Breast epithelium (tissue), 4 donors: ENCODE measurements around the gene PLCG2. TPM values are rescaled to one million over a fixed set of nuclear protein-coding genes. Genes with fewer than 3 reads are reported as not detected.

ENCODE experiments used
- DNase-seq, 2 donors: peaks; one replicate each; pipeline ENCODE4 v3.0.0-alpha.2; 2019; ENCODE audit warnings: low spot score in 2 of 2
- H3K27ac ChIP-seq, 2 donors: fragments of 200-600 bp; sonication (generic) in 1 of 2; one replicate each; pipeline ENCODE4 v1.5.1; 2016 to 2019; ENCODE audit warnings: mild to moderate bottlenecking in 1 of 2
- H3K27me3 ChIP-seq, 2 donors: fragments of 200-600 bp; sonication (generic) in 1 of 2; one replicate each; pipeline versions ENCODE4 v1.5.1 to v1.6.0; 2017 to 2019; ENCODE audit warnings: control low read depth in 1 of 2, mild to moderate bottlenecking in 1 of 2
- H3K36me3 ChIP-seq: fragments of 200-600 bp; one replicate; pipeline ENCODE4 v1.5.1; 2019
- H3K4me1 ChIP-seq, 2 donors: fragments of 200-600 bp; sonication (generic); one replicate each; pipeline ENCODE4 v1.5.1; 2016 to 2019; ENCODE audit warnings: control low read depth in 1 of 2
- H3K4me3 ChIP-seq, 3 donors: fragments of 200-600 bp; sonication (generic); 1 replicate in 2 of 3; 2 replicates in 1 of 3; pipeline ENCODE4 v1.5.1; 2016 to 2019; ENCODE audit warnings: mild to moderate bottlenecking in 3 of 3, moderate library complexity in 2 of 3
- H3K9me3 ChIP-seq, 2 donors: fragments of 200-600 bp; sonication (generic) in 1 of 2; one replicate each; pipeline ENCODE4 v1.5.1; 2016 to 2019; ENCODE audit warnings: control low read depth in 1 of 2
- CTCF ChIP-seq, 3 donors: fragments of 450-650 bp; IDR thresholded peaks; one replicate each; pipeline ENCODE4 v1.5.1; 2016 to 2017; ENCODE audit warnings: antibody characterized with exemption in 3 of 3, mild to moderate bottlenecking in 3 of 3, moderate library complexity in 3 of 3
- POLR2A ChIP-seq: fragments of 450-650 bp; IDR thresholded peaks from one replicate; pipeline ENCODE4 v1.6.1; 2016; ENCODE audit warnings: antibody characterized with exemption, mild to moderate bottlenecking, moderate library complexity
- POLR2AphosphoS5 ChIP-seq, 3 donors: sonication (generic); formaldehyde crosslinking; IDR thresholded peaks; one replicate each; pipeline ENCODE4 v1.6.1; 2017; ENCODE audit warnings: antibody characterized with exemption in 3 of 3
- intact Hi-C: fragments of 100-400 bp; cut with DNase I; formaldehyde crosslinking; loops from one replicate; pipeline ENCODE4 v1.15.1; 2023; ENCODE audit warnings: low total_unique reads
- total RNA-seq, 3 donors: library from RNA; depleted of rRNA; stranded (reverse); fragments of >200 nt; gene quantifications; one replicate each; pipeline ENCODE4 v1.1.0, GENCODE V29; 2016

PLCG2 gene
- total RNA-seq, 3 donors from 2014 or later: 14.6 to 24.6 (median 24.3) TPM

GRCh38 chr16:81920498-81920897, 141.4 kb downstream of the PLCG2 start:
- Histone ChIP-seq H3K4me3 (no peak overlapping the region), H3K9me3 (no peaks in the 10 kb centered on the region), H3K27me3 (no peaks in the 10 kb centered on the region), H3K27ac (peak overlapping the region; percentile 48 to 76), H3K4me1 (no peaks in the 10 kb centered on the region), H3K36me3 (no peaks in the 10 kb centered on the region)
- no peak for DNase-seq
- intact Hi-C loops: no loop called here
- TF ChIP-seq POLR2AphosphoS5 (IDR thresholded peaks at IDR 0.05): no peak
- TF ChIP-seq CTCF (IDR thresholded peaks at IDR 0.05): no peak
- TF ChIP-seq POLR2A: no peak

DNA sequence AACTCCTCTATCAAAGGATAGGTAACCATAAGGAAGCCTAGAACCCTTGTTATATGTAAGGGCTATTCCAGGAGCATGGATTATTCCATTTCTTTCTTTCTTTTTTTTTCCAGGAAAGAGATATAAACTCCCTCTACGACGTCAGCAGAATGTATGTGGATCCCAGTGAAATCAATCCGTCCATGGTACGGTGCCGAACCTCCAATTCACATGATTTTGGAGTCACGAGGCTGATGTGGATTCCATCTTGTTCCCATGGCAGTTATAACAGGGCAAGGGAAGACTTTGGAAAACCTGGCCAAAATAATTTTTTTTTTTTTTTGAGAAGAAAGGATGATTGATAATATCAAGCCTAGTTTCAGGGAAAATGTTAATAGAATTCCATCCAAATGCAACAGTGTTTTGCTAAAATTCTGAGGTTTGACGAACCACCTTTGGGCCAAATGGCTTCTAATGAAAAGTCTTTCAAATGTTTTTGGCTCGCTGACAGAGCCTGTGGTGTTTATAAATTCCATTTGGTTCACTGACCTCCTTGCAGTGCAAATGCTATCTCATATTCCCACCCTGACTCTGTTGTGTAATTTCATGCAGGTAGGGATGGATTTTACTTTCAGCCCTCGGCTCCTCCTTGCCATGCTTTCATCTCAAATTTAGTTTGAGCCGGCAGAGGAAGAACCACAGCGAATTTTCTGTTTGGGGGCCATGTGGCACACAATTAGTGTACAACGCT, 142.2 kb downstream of the PLCG2 start:
- H3K4me3 ChIP-seq: no peak overlapping the region
- no peak for TF ChIP-seq POLR2A
- no peak for TF ChIP-seq POLR2AphosphoS5 (IDR thresholded peaks at IDR 0.05)
- TF ChIP-seq CTCF (IDR thresholded peaks at IDR 0.05): no peak
- H3K36me3 ChIP-seq: no peaks in the 10 kb centered on the region
- intact Hi-C loops: no loop called here
- no peaks in the 10 kb centered on the region for H3K9me3 ChIP-seq
- H3K27ac ChIP-seq: peak overlapping the region; percentile 48 to 76
- no peaks in the 10 kb centered on the region for H3K27me3 ChIP-seq
- peak in 1 of 2 donors; percentile 74 for DNase-seq
- H3K4me1 ChIP-seq: no peaks in the 10 kb centered on the region

GRCh38 chr16:81921843-81922584, 142.9 kb downstream of the PLCG2 start:
- intact Hi-C loops: no loop called here

DNA sequence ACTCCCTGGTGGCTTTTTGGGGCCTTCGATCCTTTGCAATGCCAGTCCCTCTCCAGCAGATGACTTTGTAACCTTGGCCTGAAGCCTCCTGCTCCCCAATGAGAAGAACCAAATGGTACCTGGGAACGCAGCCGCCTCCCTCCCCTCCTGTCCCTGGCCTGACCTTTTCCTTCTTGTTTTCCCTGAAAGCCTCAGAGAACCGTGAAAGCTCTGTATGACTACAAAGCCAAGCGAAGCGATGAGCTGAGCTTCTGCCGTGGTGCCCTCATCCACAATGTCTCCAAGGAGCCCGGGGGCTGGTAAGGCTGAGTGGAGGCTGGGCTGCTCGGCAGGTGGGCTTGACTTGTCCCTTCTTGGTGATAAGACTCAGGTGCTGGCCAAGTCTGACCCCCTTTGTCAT, 144.2 kb downstream of the PLCG2 start:
- intact Hi-C loops: no loop called here
- DNase-seq: no peak
- Histone ChIP-seq H3K27me3 (no peaks in the 10 kb centered on the region), H3K27ac (no peak overlapping the region), H3K9me3 (no peaks in the 10 kb centered on the region), H3K4me1 (no peaks in the 10 kb centered on the region), H3K36me3 (no peaks in the 10 kb centered on the region), H3K4me3 (no peak overlapping the region)
- TF ChIP-seq POLR2AphosphoS5 (IDR thresholded peaks at IDR 0.05): no peak
- TF ChIP-seq CTCF (IDR thresholded peaks at IDR 0.05): no peak
- no peak for TF ChIP-seq POLR2A

More at GRCh38 chr16:81921843-81922584, 142.9 kb downstream of the PLCG2 start:
- no peak for DNase-seq
- Histone ChIP-seq H3K9me3 (no peaks in the 10 kb centered on the region), H3K27ac (peak overlapping the region in 1 of 2 donors; percentile 31), H3K27me3 (no peaks in the 10 kb centered on the region), H3K4me3 (no peak overlapping the region), H3K4me1 (no peaks in the 10 kb centered on the region), H3K36me3 (no peaks in the 10 kb centered on the region)
- no peak for TF ChIP-seq CTCF (IDR thresholded peaks at IDR 0.05)
- TF ChIP-seq POLR2A: no peak
- no peak for TF ChIP-seq POLR2AphosphoS5 (IDR thresholded peaks at IDR 0.05)

DNA sequence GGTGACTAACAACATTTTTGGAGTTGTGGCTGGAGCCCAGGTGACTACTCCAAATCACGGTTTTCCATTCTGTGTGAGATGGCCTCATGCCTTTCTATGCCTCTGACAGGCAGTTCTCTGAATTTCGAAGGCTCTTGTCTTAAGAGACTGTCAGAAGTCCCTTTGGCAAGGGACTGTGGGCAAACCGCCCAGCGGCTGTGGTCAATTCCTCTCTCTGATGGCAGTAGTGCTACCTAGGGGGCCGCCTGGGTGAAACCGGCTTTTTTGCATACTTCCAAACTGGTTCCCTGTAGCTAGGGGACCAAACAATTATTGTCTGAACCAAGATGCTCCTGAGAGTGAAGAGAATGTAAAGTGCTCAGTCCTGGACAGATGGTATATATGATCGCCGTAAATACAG, 145.9 kb downstream of the PLCG2 start:
- intact Hi-C loops: no loop called here
- Histone ChIP-seq H3K4me3 (no peak overlapping the region), H3K27me3 (no peaks in the 10 kb centered on the region), H3K9me3 (no peaks in the 10 kb centered on the region), H3K4me1 (no peaks in the 10 kb centered on the region), H3K27ac (no peak overlapping the region), H3K36me3 (no peaks in the 10 kb centered on the region)
- peak in 1 of 2 donors; percentile 24 for DNase-seq
- TF ChIP-seq POLR2A (no peak), CTCF (IDR thresholded peaks at IDR 0.05) (no peak), POLR2AphosphoS5 (IDR thresholded peaks at IDR 0.05) (no peak)
